AG04450 (cell line): Measurements from ENCODE around the gene PFKFB2. TPM values are rescaled to one million over a fixed set of nuclear protein-coding genes. Genes with fewer than 3 reads are reported as not detected.

Experiments
- CTCF ChIA-PET: fragments of 300-600, 350-600 bp; formaldehyde crosslinking; extraction: SDS; loops from one replicate; lab custom pipeline; 2022; ENCODE audit warnings: antibody characterized with exemption, inconsistent platforms; lab: Charles Lee
- POLR2A ChIA-PET: fragments of 350-600 bp; formaldehyde crosslinking; extraction: SDS; loops from one replicate; lab custom pipeline; 2021; ENCODE audit warnings: antibody characterized with exemption, inconsistent platforms; lab: Yijun Ruan, JAX
- DNase-seq: peaks from one replicate; pipeline ENCODE4 v3.0.0-alpha.2; 2011; ENCODE audit warnings: low read depth, low spot score
- H3K27ac ChIP-seq: one replicate; pipeline ENCODE4 v1.5.1; 2012; ENCODE audit warnings: low read depth, low read length, control low read depth
- H3K27me3 ChIP-seq: one replicate; pipeline ENCODE4 v1.6.0; 2012; ENCODE audit warnings: low read length; ENCODE audit not compliant: control insufficient read depth, insufficient read depth
- H3K4me3 ChIP-seq: 2 replicates; pipeline ENCODE4 v1.5.1; 2011; ENCODE audit warnings: mild to moderate bottlenecking, low read depth, low read length, control low read depth
- H3K9me3 ChIP-seq: 2 replicates; pipeline ENCODE4 v1.5.1; 2012; ENCODE audit warnings: low read length; ENCODE audit not compliant: control insufficient read depth, insufficient read depth
- polyA plus RNA-seq: library from polyadenylated mRNA; depleted of rRNA; stranded (reverse); fragments of >200 nt; gene quantifications from 2 replicates; pipeline ENCODE4 v1.2.3, GENCODE V29; 2011
- TF ChIP-seq, protein P1 (sequence below): IDR thresholded peaks from 2 replicates; pipeline ENCODE4 v1.5.1; 2011; ENCODE audit warnings: low read depth, low read length, control low read depth, inconsistent platforms

The PFKFB2 gene
- polyA plus RNA-seq, 1 experiment, result 1.7 TPM

DNA sequence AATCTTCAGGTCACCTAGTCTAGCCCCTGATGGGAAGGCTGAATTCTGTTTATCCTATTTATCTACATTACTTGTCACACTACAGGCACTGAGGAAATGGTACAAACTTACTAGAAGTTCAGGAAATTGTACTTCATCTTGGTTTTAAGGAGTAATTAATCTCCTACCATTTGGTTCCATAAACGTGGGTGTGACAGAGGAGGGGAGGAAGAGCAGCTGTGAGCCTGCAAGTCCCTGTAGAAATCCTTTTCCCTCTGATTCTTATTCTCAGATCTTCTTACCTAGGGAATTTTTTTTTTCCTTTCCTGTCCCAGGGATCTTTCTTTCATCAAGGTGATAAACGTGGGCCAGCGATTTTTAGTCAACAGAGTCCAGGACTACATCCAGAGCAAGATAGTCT is 14.1 kb downstream of the PFKFB2 start:
- DNase-seq, result no peak
- Histone ChIP-seq H3K4me3 (no peak overlapping the region), H3K9me3 (no peaks in the 10 kb centered on the region), H3K27ac (no peak overlapping the region), H3K27me3 (no peaks in the 10 kb centered on the region)
- TF ChIP-seq, protein P1, sequence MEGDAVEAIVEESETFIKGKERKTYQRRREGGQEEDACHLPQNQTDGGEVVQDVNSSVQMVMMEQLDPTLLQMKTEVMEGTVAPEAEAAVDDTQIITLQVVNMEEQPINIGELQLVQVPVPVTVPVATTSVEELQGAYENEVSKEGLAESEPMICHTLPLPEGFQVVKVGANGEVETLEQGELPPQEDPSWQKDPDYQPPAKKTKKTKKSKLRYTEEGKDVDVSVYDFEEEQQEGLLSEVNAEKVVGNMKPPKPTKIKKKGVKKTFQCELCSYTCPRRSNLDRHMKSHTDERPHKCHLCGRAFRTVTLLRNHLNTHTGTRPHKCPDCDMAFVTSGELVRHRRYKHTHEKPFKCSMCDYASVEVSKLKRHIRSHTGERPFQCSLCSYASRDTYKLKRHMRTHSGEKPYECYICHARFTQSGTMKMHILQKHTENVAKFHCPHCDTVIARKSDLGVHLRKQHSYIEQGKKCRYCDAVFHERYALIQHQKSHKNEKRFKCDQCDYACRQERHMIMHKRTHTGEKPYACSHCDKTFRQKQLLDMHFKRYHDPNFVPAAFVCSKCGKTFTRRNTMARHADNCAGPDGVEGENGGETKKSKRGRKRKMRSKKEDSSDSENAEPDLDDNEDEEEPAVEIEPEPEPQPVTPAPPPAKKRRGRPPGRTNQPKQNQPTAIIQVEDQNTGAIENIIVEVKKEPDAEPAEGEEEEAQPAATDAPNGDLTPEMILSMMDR, result no peak
- POLR2A ChIA-PET, result no interaction called here
- CTCF ChIA-PET, result no interaction called here

DNA sequence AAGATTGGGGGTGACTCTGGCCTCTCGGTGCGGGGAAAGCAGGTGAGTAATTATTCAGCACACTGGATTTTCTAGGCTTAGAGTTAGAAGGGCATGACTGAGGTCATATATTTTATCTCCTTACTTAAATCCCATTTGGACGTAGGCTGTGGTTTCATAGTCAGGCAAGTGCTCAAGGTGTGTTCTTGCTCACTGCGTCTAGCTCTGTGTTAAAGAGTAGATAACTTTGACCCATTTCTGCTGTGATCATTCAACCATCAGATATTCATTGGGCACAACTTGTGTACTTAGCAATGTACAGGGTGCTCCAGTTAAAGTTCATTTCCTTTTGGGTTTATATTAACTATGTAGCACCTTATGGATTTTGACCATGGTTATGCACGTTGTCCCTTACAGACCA is 14.6 kb downstream of the PFKFB2 start:
- Histone ChIP-seq H3K9me3 (no peaks in the 10 kb centered on the region), H3K4me3 (no peak overlapping the region), H3K27me3 (no peaks in the 10 kb centered on the region), H3K27ac (no peak overlapping the region)
- CTCF ChIA-PET, result no interaction called here
- no peak for DNase-seq
- TF ChIP-seq, protein P1, result no peak
- POLR2A ChIA-PET, result no interaction called here

DNA sequence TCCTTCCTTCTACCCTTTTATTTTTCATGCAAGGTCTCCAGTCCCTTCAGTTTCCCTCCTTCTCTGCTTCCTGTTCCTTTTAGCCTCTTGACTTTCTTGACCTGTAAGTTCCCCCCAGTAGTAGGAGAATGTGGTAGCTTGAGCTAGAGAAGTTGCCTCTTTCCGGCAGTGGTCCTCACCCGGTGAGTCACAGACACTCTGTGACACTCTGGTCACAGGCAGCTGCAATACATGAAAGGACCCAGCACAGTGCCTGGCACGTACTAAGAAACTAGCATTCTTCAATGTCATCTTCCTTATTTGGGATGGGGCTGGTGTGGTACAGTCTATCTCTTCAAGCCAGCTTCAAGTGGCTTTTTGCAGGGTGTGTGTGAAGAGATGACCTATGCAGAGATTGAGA is 16.0 kb downstream of the PFKFB2 start:
- no peak overlapping the region for H3K4me3 ChIP-seq
- CTCF ChIA-PET, result interaction anchor here (1.0 to 1.5 kb wide), 2 partner anchors 9 to 19 kb away, joined by 5 read pairs; no protein-coding TSS in a partner anchor
- POLR2A ChIA-PET, result no interaction called here
- TF ChIP-seq, protein P1, result no peak
- H3K27me3 ChIP-seq, result no peaks in the 10 kb centered on the region
- H3K27ac ChIP-seq, result no peak overlapping the region
- DNase-seq, result no peak
- H3K9me3 ChIP-seq, result no peaks in the 10 kb centered on the region

DNA sequence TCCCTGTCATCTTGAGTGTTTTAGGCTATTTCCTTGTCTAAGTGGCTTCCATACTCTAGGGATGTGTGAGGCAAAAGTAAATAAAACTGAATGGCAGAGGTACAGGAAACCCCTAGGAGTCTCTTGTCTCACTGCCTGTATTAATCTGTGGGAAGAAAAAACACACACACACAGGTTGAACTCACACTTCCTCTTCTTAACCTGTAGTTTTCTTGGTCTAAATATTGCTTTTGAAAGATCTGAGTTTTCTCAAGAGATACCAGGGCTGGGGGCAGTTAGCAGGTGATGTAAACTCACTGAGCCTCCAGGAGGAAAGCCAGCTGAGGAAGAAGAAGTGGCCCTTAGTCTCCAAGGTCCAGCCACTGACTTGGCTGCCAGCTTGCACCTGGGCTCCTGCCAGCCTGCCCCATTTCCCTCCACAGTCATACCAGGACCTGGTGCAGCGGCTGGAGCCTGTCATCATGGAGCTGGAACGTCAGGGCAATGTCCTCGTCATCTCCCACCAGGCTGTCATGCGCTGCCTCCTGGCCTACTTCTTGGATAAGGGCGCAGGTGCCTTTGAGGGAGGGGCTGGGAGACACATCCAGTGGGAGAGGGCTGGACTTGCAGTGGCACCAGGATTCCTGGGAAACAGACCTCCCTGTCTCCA is 16.9 kb downstream of the PFKFB2 start:
- TF ChIP-seq, protein P1, result no peak

DNA sequence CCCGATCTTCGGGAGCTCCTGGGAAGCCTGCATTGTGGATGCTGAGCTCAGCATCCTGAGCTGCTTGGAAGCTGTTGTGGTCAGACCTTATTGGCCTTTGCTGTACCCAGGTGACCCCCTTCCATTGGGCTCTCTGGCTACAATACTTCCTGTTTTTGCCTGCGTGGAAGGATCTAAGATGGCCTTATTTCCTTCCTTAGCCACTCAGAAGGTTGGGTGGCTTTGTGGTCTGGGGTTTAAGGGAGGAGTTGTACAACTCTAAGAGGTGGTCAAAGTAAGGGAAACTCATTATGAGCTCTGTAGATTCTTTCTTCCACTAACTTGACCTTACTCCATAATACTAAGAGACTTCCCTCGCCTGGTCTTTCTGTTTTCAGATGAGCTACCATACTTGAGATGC is 17.7 kb downstream of the PFKFB2 start:
- H3K4me3 ChIP-seq, result no peak overlapping the region
- ChIA-PET POLR2A (no interaction called here), CTCF (interaction anchor here (1.0 to 1.5 kb wide), 3 partner anchors 9 to 21 kb away, joined by 4 to 8 read pairs (median 4); no protein-coding TSS in a partner anchor)
- no peaks in the 10 kb centered on the region for H3K9me3 ChIP-seq
- DNase-seq, result no peak
- TF ChIP-seq, protein P1, result no peak
- no peak overlapping the region for H3K27ac ChIP-seq
- H3K27me3 ChIP-seq, result peaks cover 4% of the 10 kb centered on the region

More for the DNA sequence above, 16.9 kb downstream of the PFKFB2 start:
- CTCF ChIA-PET, result interaction anchor here (0.5 to 1.0 kb wide), 2 partner anchors 20 to 252 kb away, joined by 4 to 5 read pairs; no protein-coding TSS in a partner anchor
- DNase-seq, result no peak
- H3K9me3 ChIP-seq, result no peaks in the 10 kb centered on the region
- H3K27ac ChIP-seq, result no peak overlapping the region
- no peaks in the 10 kb centered on the region for H3K27me3 ChIP-seq
- POLR2A ChIA-PET, result no interaction called here
- no peak overlapping the region for H3K4me3 ChIP-seq
